Uterus (tissue), 2 donors: ENCODE data around the gene CA10.

Source experiments
- POLR2A ChIP-seq, 2 donors: fragments of 450-650 bp; IDR thresholded peaks; one replicate each; pipeline ENCODE4 v1.6.1; 2016; ENCODE audit warnings: antibody characterized with exemption in 2 of 2, mild to moderate bottlenecking in 1 of 2, moderate library complexity in 1 of 2
- TF ChIP-seq, protein P1 (sequence below), 4 experiments: fragments of 200-600 bp in 2 of 4; fragments of 450-650 bp in 2 of 4; sonication (generic) in 2 of 4; IDR thresholded peaks; one replicate each; pipeline ENCODE4 v1.5.1; 2016 to 2019; ENCODE audit warnings: antibody characterized with exemption in 4 of 4, mild to moderate bottlenecking in 2 of 4, moderate library complexity in 1 of 4

DNA sequence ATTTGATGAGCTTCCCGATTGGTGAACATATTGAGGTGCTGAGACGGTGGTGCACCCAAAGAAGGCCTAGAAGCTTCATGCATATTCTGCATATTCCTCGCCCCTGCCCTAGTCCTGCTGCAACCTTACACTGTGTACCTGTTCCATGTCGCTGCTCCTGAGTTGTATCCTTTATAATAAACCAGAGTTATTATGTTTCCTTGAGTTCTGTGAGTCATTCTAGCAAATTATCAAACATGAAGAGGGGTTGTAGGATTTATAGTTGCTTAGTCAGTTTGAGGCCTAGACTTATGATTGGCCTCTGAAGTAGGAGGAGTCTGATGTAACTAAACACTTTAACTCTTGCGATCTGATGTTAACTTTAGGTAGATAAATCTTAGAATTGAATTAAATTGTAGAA is 436.8 kb downstream of the CA10 start:
- no peak for TF ChIP-seq POLR2A (IDR thresholded peaks at IDR 0.05)
- TF ChIP-seq, protein P1, sequence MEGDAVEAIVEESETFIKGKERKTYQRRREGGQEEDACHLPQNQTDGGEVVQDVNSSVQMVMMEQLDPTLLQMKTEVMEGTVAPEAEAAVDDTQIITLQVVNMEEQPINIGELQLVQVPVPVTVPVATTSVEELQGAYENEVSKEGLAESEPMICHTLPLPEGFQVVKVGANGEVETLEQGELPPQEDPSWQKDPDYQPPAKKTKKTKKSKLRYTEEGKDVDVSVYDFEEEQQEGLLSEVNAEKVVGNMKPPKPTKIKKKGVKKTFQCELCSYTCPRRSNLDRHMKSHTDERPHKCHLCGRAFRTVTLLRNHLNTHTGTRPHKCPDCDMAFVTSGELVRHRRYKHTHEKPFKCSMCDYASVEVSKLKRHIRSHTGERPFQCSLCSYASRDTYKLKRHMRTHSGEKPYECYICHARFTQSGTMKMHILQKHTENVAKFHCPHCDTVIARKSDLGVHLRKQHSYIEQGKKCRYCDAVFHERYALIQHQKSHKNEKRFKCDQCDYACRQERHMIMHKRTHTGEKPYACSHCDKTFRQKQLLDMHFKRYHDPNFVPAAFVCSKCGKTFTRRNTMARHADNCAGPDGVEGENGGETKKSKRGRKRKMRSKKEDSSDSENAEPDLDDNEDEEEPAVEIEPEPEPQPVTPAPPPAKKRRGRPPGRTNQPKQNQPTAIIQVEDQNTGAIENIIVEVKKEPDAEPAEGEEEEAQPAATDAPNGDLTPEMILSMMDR (IDR thresholded peaks at IDR 0.05), result no peak
